Muscle of arm (tissue), 12 donors: ENCODE measurements around the gene PJA2. TPM values are rescaled to one million over a fixed set of nuclear protein-coding genes. Genes with fewer than 3 reads are reported as not detected.
"Not testable (repeated sequence)": the region's sequence is repeated elsewhere in the genome, so short reads cannot be mapped to it uniquely, and the experiment has no call there.

ENCODE experiments used
- DNase-seq: peaks from one replicate; pipeline ENCODE4 v3.0.0-alpha.2; 2013
- polyA plus RNA-seq, 12 donors: library from polyadenylated mRNA; unstranded; fragments of 120-200 nt; gene quantifications; one replicate each; pipeline ENCODE4 v1.2.1, GENCODE V29; 2013; ENCODE audit not compliant: insufficient read length in 12 of 12

The PJA2 gene
- polyA plus RNA-seq, 12 donors = 85.6 to 156 (median 145) TPM; not detected in 1

GRCh38 chr5:109312695-109313094 lies 97.1 kb downstream of the PJA2 start:
- no peak for DNase-seq

GRCh38 chr5:109310315-109310714 lies 99.5 kb downstream of the PJA2 start:
- no peak for DNase-seq

GRCh38 chr5:109309326-109310063 lies 100.3 kb downstream of the PJA2 start:
- no peak for DNase-seq

- DNase-seq = no peak
These were observed 101.8 kb downstream of the PJA2 start for GRCh38 chr5:109307951-109308350.

GRCh38 chr5:109307456-109307855 lies 102.3 kb downstream of the PJA2 start:
- DNase-seq = no peak

GRCh38 chr5:109305352-109305751 lies 104.4 kb downstream of the PJA2 start:
- DNase-seq = no peak

GRCh38 chr5:109304309-109304708 lies 105.5 kb downstream of the PJA2 start:
- DNase-seq = no peak

GRCh38 chr5:109300367-109300766 lies 109.4 kb downstream of the PJA2 start:
- no peak for DNase-seq

GRCh38 chr5:109299557-109299956 lies 110.2 kb downstream of the PJA2 start:
- no peak for DNase-seq

GRCh38 chr5:109298794-109299193 lies 111.0 kb downstream of the PJA2 start:
- no peak for DNase-seq

GRCh38 chr5:109297900-109298299 lies 111.9 kb downstream of the PJA2 start:
- no peak for DNase-seq

GRCh38 chr5:109291090-109291489 lies 118.7 kb downstream of the PJA2 start:
- no peak for DNase-seq

GRCh38 chr5:109290231-109290630 lies 119.5 kb downstream of the PJA2 start:
- no peak for DNase-seq

GRCh38 chr5:109286628-109287027 lies 123.1 kb downstream of the PJA2 start:
- not testable (repeated sequence) for DNase-seq
